CD4-positive, alpha-beta memory T cell (primary cell): Measurements from ENCODE around the gene B4GALT6. TPM values are rescaled to one million over a fixed set of nuclear protein-coding genes. Genes with fewer than 3 reads are reported as not detected.

Source experiments
- CTCF ChIA-PET: fragments of 350-600 bp; sonication (Branson Sonifier 250); formaldehyde crosslinking; loops from one replicate; lab custom pipeline; 2021; ENCODE audit warnings: inconsistent platforms; ENCODE audit not compliant: partially characterized antibody; lab: Charles Lee
- POLR2A ChIA-PET: fragments of 350-600 bp; sonication (Branson Sonifier 250); formaldehyde crosslinking; loops from one replicate; lab custom pipeline; 2021; ENCODE audit not compliant: partially characterized antibody; lab: Charles Lee
- DNase-seq, 5 donors: peaks; one replicate each; pipeline versions ENCODE4 v3.0.0 to v3.0.0-alpha.2; 2020 to 2022; ENCODE audit warnings: mixed read lengths in 1 of 5
- H3K27ac ChIP-seq: one replicate; pipeline ENCODE4 v1.7.0; 2013; ENCODE audit warnings: low read depth, low read length
- H3K27me3 ChIP-seq: 2 replicates; pipeline ENCODE4 v1.7.0; 2013; ENCODE audit warnings: mild to moderate bottlenecking, low read length, moderate library complexity; ENCODE audit not compliant: insufficient read depth
- H3K36me3 ChIP-seq: 2 replicates; pipeline ENCODE4 v1.7.0; 2013; ENCODE audit warnings: mild to moderate bottlenecking, low read length, moderate library complexity; ENCODE audit not compliant: insufficient read depth
- H3K4me1 ChIP-seq: 2 replicates; pipeline ENCODE4 v1.7.0; 2013; ENCODE audit warnings: mild to moderate bottlenecking, low read length, moderate library complexity; ENCODE audit not compliant: insufficient read depth
- H3K4me3 ChIP-seq, 2 donors: one replicate each; pipeline ENCODE4 v1.7.0; 2013; ENCODE audit warnings: low read length in 2 of 2, mild to moderate bottlenecking in 1 of 2
- H3K9me3 ChIP-seq, 2 donors: one replicate each; pipeline ENCODE4 v1.7.0; 2013; ENCODE audit warnings: low read length in 2 of 2, control low read depth in 1 of 2; ENCODE audit not compliant: control insufficient read depth in 1 of 2
- H3K27ac Mint-ChIP-seq, 7 donors: one replicate each; pipeline ENCODE4 v1.8.0; 2020 to 2021; ENCODE audit warnings: mixed read lengths in 7 of 7, mild to moderate bottlenecking in 6 of 7, inconsistent platforms in 3 of 7, moderate library complexity in 3 of 7
- H3K27me3 Mint-ChIP-seq, 2 donors: one replicate each; pipeline ENCODE4 v1.8.0; 2020 to 2021; ENCODE audit warnings: mixed read lengths in 2 of 2
- H3K36me3 Mint-ChIP-seq, 2 donors: one replicate each; pipeline ENCODE4 v1.8.0; 2020 to 2021; ENCODE audit warnings: mixed read lengths in 2 of 2, inconsistent platforms in 1 of 2, mild to moderate bottlenecking in 1 of 2
- H3K4me1 Mint-ChIP-seq, 4 donors: one replicate each; pipeline ENCODE4 v1.8.0; 2020 to 2021; ENCODE audit warnings: mixed read lengths in 4 of 4, mild to moderate bottlenecking in 1 of 4
- H3K4me3 Mint-ChIP-seq, 8 donors: one replicate each; pipeline ENCODE4 v1.8.0; 2020 to 2021; ENCODE audit warnings: mixed read lengths in 8 of 8, mild to moderate bottlenecking in 7 of 8, moderate library complexity in 6 of 8, inconsistent platforms in 3 of 8
- H3K9me3 Mint-ChIP-seq, 8 donors: one replicate each; pipeline ENCODE4 v1.8.0; 2020 to 2021; ENCODE audit warnings: mixed read lengths in 8 of 8, mild to moderate bottlenecking in 5 of 8, inconsistent platforms in 3 of 8, moderate library complexity in 1 of 8
- intact Hi-C: fragments of 100-400 bp; cut with micrococcal nuclease; formaldehyde crosslinking; loops from one replicate; pipeline ENCODE4 v1.15.1; 2023
- polyA plus RNA-seq, 2 donors: library from polyadenylated mRNA; unstranded; fragments of 300-500 nt; fragmentation: Illumina TruSeq; gene quantifications; one replicate each; pipeline ENCODE4 v1.2.3, GENCODE V29; 2021
- total RNA-seq, 2 experiments: library from RNA; stranded (reverse); gene quantifications; one replicate each; pipeline ENCODE4 v1.2.3, GENCODE V29; 2021

Gene B4GALT6
- total and polyA plus RNA-seq, 4 experiments from 2014 or later = 0.67 to 0.94 TPM; not detected in 2

GRCh38 chr18:31672628-31673135 is 11.7 kb downstream of the B4GALT6 start:
- intact Hi-C loops = no loop called here
- Mint-ChIP-seq H3K4me1 (no peaks in the 10 kb centered on the region), H3K36me3 (no peaks in the 10 kb centered on the region), H3K9me3 (no peaks in the 10 kb centered on the region), H3K4me3 (no peak overlapping the region), H3K27ac (no peak overlapping the region), H3K27me3 (no peaks in the 10 kb centered on the region)
- Histone ChIP-seq H3K4me1 (no peaks in the 10 kb centered on the region), H3K9me3 (no peaks in the 10 kb centered on the region), H3K27ac (no peak overlapping the region), H3K27me3 (peaks cover 5% of the 10 kb centered on the region), H3K4me3 (no peak overlapping the region), H3K36me3 (no peaks in the 10 kb centered on the region)
- CTCF ChIA-PET = no interaction called here
- POLR2A ChIA-PET = no interaction called here
- no peak for DNase-seq

DNA sequence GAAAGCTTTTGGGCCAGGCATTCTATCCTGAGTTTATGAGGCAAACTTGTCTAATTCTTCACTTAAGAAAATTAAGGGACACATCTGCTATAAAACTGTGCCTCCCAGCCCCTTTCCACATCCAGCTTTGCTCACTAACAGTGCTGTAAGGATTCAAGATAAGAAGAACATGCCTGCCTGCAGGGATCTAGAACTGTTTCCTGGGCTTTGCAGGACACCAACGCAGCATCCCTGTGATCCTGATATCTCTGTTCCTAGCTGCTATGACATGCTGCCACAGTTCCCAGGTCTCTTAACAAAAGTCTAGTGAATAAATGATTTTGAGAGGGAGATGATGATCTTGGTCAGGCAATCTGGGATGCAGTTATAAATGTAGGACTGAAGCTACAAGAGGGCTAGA is 12.4 kb downstream of the B4GALT6 start:
- Mint-ChIP-seq H3K4me1 (no peaks in the 10 kb centered on the region), H3K36me3 (no peaks in the 10 kb centered on the region), H3K27ac (no peak overlapping the region), H3K27me3 (no peaks in the 10 kb centered on the region), H3K9me3 (no peaks in the 10 kb centered on the region), H3K4me3 (no peak overlapping the region)
- H3K9me3 ChIP-seq = no peaks in the 10 kb centered on the region
- H3K36me3 ChIP-seq = no peaks in the 10 kb centered on the region
- ChIA-PET CTCF (no interaction called here), POLR2A (no interaction called here)
- no peak overlapping the region for H3K27ac ChIP-seq
- no peaks in the 10 kb centered on the region for H3K27me3 ChIP-seq
- intact Hi-C loops = no loop called here
- H3K4me3 ChIP-seq = no peak overlapping the region
- no peak for DNase-seq
- no peaks in the 10 kb centered on the region for H3K4me1 ChIP-seq

DNA sequence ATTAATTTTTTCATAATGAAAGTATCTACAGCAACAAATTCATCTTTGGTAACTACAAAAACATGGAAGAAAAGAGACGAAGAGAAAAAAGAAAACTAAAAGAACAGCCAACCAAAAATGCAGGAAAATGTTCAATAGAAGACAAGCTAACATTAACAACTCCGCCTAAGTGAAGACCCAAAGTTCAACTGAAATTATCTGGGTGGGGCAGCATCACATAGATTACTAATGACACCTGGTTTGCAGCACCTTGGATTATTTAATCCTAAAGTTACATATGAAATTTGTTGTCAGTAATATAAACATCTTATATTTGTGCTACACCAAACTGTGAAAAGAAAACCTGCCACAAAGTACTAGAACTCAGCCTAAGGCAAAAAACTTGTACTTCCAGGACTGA is 14.8 kb downstream of the B4GALT6 start:
- Histone ChIP-seq H3K4me1 (no peaks in the 10 kb centered on the region), H3K36me3 (no peaks in the 10 kb centered on the region), H3K9me3 (no peaks in the 10 kb centered on the region), H3K27me3 (no peaks in the 10 kb centered on the region), H3K27ac (no peak overlapping the region), H3K4me3 (no peak overlapping the region)
- no peaks in the 10 kb centered on the region for H3K9me3 Mint-ChIP-seq
- no peaks in the 10 kb centered on the region for H3K27me3 Mint-ChIP-seq
- H3K4me1 Mint-ChIP-seq = no peaks in the 10 kb centered on the region
- CTCF ChIA-PET = interaction anchor here (0.7 kb wide), 1 partner anchor 482 kb away, joined by 4 read pairs; no protein-coding TSS in a partner anchor
- intact Hi-C loops = no loop called here
- no peak for DNase-seq
- POLR2A ChIA-PET = no interaction called here
- no peak overlapping the region for H3K4me3 Mint-ChIP-seq
- H3K27ac Mint-ChIP-seq = no peak overlapping the region
- H3K36me3 Mint-ChIP-seq = no peaks in the 10 kb centered on the region

DNA sequence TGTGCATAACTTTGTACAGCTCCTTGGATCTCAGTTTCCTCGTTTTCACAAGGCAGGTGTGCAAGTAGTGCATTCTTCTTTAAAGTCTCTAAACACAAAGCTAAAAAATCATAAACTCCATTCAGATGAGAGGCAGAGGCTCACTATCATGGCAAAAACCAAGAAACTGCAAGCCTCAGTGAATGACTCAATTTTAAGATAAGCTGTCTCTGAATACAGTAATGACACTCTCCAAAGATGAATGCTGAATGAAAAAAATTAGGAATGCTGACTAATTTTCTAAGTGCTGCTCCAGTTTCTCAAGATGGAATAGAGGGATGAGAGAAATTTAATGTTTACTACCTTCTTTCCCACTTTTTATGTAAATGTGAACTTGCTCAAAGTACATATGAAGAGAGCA is 17.2 kb downstream of the B4GALT6 start:
- no peaks in the 10 kb centered on the region for H3K9me3 ChIP-seq
- intact Hi-C loops = no loop called here
- Mint-ChIP-seq H3K4me1 (no peaks in the 10 kb centered on the region), H3K27me3 (no peaks in the 10 kb centered on the region), H3K36me3 (no peaks in the 10 kb centered on the region), H3K9me3 (no peaks in the 10 kb centered on the region), H3K4me3 (no peak overlapping the region), H3K27ac (no peak overlapping the region)
- no peaks in the 10 kb centered on the region for H3K4me1 ChIP-seq
- no peak overlapping the region for H3K4me3 ChIP-seq
- POLR2A ChIA-PET = no interaction called here
- CTCF ChIA-PET = no interaction called here
- no peaks in the 10 kb centered on the region for H3K27me3 ChIP-seq
- no peaks in the 10 kb centered on the region for H3K36me3 ChIP-seq
- no peak for DNase-seq
- H3K27ac ChIP-seq = no peak overlapping the region

- Histone ChIP-seq H3K4me3 (no peak overlapping the region), H3K36me3 (no peaks in the 10 kb centered on the region), H3K4me1 (no peaks in the 10 kb centered on the region), H3K27me3 (no peaks in the 10 kb centered on the region), H3K27ac (no peak overlapping the region), H3K9me3 (no peaks in the 10 kb centered on the region)
- no peak overlapping the region for H3K27ac Mint-ChIP-seq
- no peak for DNase-seq
- ChIA-PET CTCF (no interaction called here), POLR2A (no interaction called here)
- peaks cover 0 to under 1% (median 0%) of the 10 kb centered on the region in 8 donors for H3K9me3 Mint-ChIP-seq
- intact Hi-C loops = no loop called here
- H3K36me3 Mint-ChIP-seq = no peaks in the 10 kb centered on the region
- no peaks in the 10 kb centered on the region for H3K4me1 Mint-ChIP-seq
- H3K4me3 Mint-ChIP-seq = no peak overlapping the region
- no peaks in the 10 kb centered on the region for H3K27me3 Mint-ChIP-seq
Observed at GRCh38 chr18:31666055-31666454, 18.3 kb downstream of the B4GALT6 start.

DNA sequence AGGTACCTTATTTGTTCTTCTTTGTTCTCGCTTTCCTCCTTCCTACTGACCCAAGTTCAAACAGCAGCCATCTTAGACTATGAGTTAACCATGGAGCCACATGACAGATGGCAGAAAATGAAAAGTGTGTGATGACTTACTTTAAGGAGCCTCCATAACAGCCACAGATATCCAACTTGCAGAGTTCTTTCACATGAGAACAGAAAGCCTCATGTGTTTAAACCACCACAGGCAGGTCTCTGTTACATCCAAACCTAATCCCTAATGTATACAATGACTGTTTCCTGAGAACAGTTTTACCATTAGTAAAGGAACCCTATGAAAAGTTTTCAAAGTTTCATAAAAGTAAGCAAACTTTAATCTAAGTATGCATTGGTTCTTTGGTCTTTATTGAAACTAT is 20.3 kb downstream of the B4GALT6 start:
- DNase-seq = no peak
- no peak overlapping the region for H3K4me3 ChIP-seq
- no peaks in the 10 kb centered on the region for H3K27me3 Mint-ChIP-seq
- H3K4me1 Mint-ChIP-seq = peaks cover 0 to 4% (median 3%) of the 10 kb centered on the region in 4 donors
- H3K4me3 Mint-ChIP-seq = no peak overlapping the region
- no peaks in the 10 kb centered on the region for H3K36me3 Mint-ChIP-seq
- peaks cover 0 to 2% (median 0%) of the 10 kb centered on the region in 8 donors for H3K9me3 Mint-ChIP-seq
- H3K27me3 ChIP-seq = no peaks in the 10 kb centered on the region
- H3K27ac Mint-ChIP-seq = no peak overlapping the region
- no peak overlapping the region for H3K27ac ChIP-seq
- ChIA-PET POLR2A (no interaction called here), CTCF (no interaction called here)
- H3K36me3 ChIP-seq = no peaks in the 10 kb centered on the region
- intact Hi-C loops = no loop called here
- no peaks in the 10 kb centered on the region for H3K9me3 ChIP-seq
- no peaks in the 10 kb centered on the region for H3K4me1 ChIP-seq

DNA sequence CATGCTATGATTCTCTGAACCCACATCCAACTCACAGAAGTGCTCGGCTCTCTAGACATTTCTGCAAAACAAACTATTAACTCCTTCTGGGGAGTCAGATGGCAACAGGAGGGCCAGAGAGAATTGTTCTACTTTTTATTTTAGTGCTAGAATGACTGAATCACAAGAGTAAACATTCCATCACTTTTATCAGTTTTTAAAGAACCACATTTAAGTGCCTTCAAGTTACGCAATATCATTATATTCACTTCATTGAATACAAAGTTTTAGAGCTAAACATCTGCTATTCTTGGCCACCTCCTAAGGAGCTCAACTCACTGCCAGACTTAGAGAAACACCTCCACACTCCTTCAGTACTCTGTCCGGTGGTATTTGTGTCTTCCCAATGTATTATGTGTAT is 22.4 kb downstream of the B4GALT6 start:
- Histone ChIP-seq H3K27me3 (no peaks in the 10 kb centered on the region), H3K27ac (no peak overlapping the region), H3K36me3 (no peaks in the 10 kb centered on the region), H3K4me1 (peaks cover 8% of the 10 kb centered on the region), H3K4me3 (no peak overlapping the region), H3K9me3 (no peaks in the 10 kb centered on the region)
- Mint-ChIP-seq H3K27me3 (no peaks in the 10 kb centered on the region), H3K27ac (no peak overlapping the region), H3K4me3 (no peak overlapping the region), H3K9me3 (peaks cover 0 to 2% (median 0%) of the 10 kb centered on the region in 8 donors), H3K4me1 (peaks cover 8 to 18% (median 15%) of the 10 kb centered on the region in 4 donors), H3K36me3 (no peaks in the 10 kb centered on the region)
- CTCF ChIA-PET = no interaction called here
- DNase-seq = no peak
- intact Hi-C loops = no loop called here
- POLR2A ChIA-PET = no interaction called here

- Mint-ChIP-seq H3K4me3 (no peak overlapping the region), H3K9me3 (peaks cover 0 to 2% (median 0%) of the 10 kb centered on the region in 8 donors), H3K27ac (no peak overlapping the region), H3K4me1 (peaks cover 8 to 18% (median 15%) of the 10 kb centered on the region in 4 donors), H3K36me3 (no peaks in the 10 kb centered on the region), H3K27me3 (no peaks in the 10 kb centered on the region)
- ChIA-PET CTCF (no interaction called here), POLR2A (no interaction called here)
- H3K4me3 ChIP-seq = no peak overlapping the region
- no peak overlapping the region for H3K27ac ChIP-seq
- H3K4me1 ChIP-seq = peaks cover 8% of the 10 kb centered on the region
- H3K27me3 ChIP-seq = no peaks in the 10 kb centered on the region
- H3K9me3 ChIP-seq = no peaks in the 10 kb centered on the region
- no peak for DNase-seq
- H3K36me3 ChIP-seq = no peaks in the 10 kb centered on the region
- intact Hi-C loops = no loop called here
Observed at GRCh38 chr18:31660763-31661162, 23.6 kb downstream of the B4GALT6 start.
